Hepatocyte (in vitro differentiated cells): ENCODE data around the gene POLE4.

Source experiments
- CTCF ChIP-seq: fragments of 200-600 bp; sonication (generic); IDR thresholded peaks from 2 replicates; pipeline ENCODE4 v1.5.1; 2016; ENCODE audit warnings: antibody characterized with exemption, mild to moderate bottlenecking; ENCODE audit not compliant: poor library complexity
- EZH2 ChIP-seq: fragments of 200-600 bp; sonication (generic); IDR thresholded peaks from 2 replicates; pipeline ENCODE4 v1.6.1; 2016; ENCODE audit warnings: antibody characterized with exemption, mild to moderate bottlenecking, borderline replicate concordance
- EZH2phosphoT487 ChIP-seq: fragments of 200-600 bp; sonication (generic); IDR thresholded peaks from one replicate; pipeline ENCODE4 v1.6.1; 2018; ENCODE audit warnings: antibody characterized with exemption, mild to moderate bottlenecking, low read depth, moderate library complexity; ENCODE audit not compliant: unreplicated experiment, severe bottlenecking

- TF ChIP-seq EZH2phosphoT487 (no peak), CTCF (no peak), EZH2 (no peak)
These were observed 21.1 kb upstream of the POLE4 start for GRCh38 chr2:74937221-74937880.
